WTC11 (cell line): ENCODE results near the gene CYP1A2. TPM values are rescaled to one million over a fixed set of nuclear protein-coding genes. Genes with fewer than 3 reads are reported as not detected.

ENCODE experiments used
- ATAC-seq: fragments of 200-7000 bp; cut with Tn5 transposase; 2 replicates; pipeline ENCODE4 v1.10.0; 2021; ENCODE audit warnings: mild to moderate bottlenecking, moderate library complexity
- CTCF ChIA-PET: fragments of 300-600 bp; sonication (Branson Sonifier 250); formaldehyde crosslinking; loops from one replicate; lab custom pipeline; 2021; ENCODE audit warnings: antibody characterized with exemption; lab: Charles Lee
- POLR2A ChIA-PET: fragments of 350-600 bp; sonication (Branson Sonifier 250); formaldehyde crosslinking; loops from one replicate; lab custom pipeline; 2021; ENCODE audit warnings: antibody characterized with exemption; lab: Charles Lee
- DNase-seq: peaks from one replicate; pipeline ENCODE4 v3.0.0; 2021; ENCODE audit warnings: low spot score
- H3K27ac Mint-ChIP-seq: 2 replicates; pipeline ENCODE4 v1.8.0; 2021; ENCODE audit warnings: mixed read lengths
- H3K27me3 Mint-ChIP-seq: 2 replicates; pipeline ENCODE4 v1.8.0; 2021; ENCODE audit warnings: low read depth, mild to moderate bottlenecking, moderate library complexity, mixed read lengths
- H3K36me3 Mint-ChIP-seq: 2 replicates; pipeline ENCODE4 v1.8.0; 2021; ENCODE audit warnings: mixed read lengths
- H3K4me1 Mint-ChIP-seq: 2 replicates; pipeline ENCODE4 v1.8.0; 2022; ENCODE audit warnings: mixed read lengths
- H3K4me3 Mint-ChIP-seq: 2 replicates; pipeline ENCODE4 v1.8.0; 2021; ENCODE audit warnings: mild to moderate bottlenecking, moderate library complexity, mixed read lengths
- H3K9me3 Mint-ChIP-seq: 2 replicates; pipeline ENCODE4 v1.8.0; 2021; ENCODE audit warnings: mixed read lengths
- CDX4 ChIP-seq: fragments of 250-450 bp; sonication (Bioruptor Pico); IDR thresholded peaks from 2 replicates; pipeline ENCODE4 v1.9.0; 2021; ENCODE audit warnings: moderate library complexity, mild to moderate bottlenecking, inconsistent platforms, borderline replicate concordance
- CREM ChIP-seq: sonication (generic); formaldehyde crosslinking; IDR thresholded peaks from 2 replicates; pipeline ENCODE4 v1.8.1; 2022; ENCODE audit warnings: mild to moderate bottlenecking, missing genetic modification reagents, moderate library complexity
- CTCF ChIP-seq: fragments of 200-600 bp; IDR thresholded peaks from 2 replicates; pipeline ENCODE4 v1.8.0; 2022; ENCODE audit warnings: antibody characterized with exemption
- ELF4 ChIP-seq: sonication (generic); formaldehyde crosslinking; IDR thresholded peaks from 2 replicates; pipeline ENCODE4 v1.8.1; 2022; ENCODE audit warnings: low read depth, mild to moderate bottlenecking, moderate library complexity, missing genetic modification reagents
- EMX1 ChIP-seq: fragments of 250-450 bp; sonication (Bioruptor Pico); IDR thresholded peaks from 2 replicates; pipeline ENCODE4 v1.8.0; 2021; ENCODE audit warnings: mild to moderate bottlenecking
- ERG ChIP-seq: fragments of 250-450 bp; sonication (Bioruptor Pico); IDR thresholded peaks from 2 replicates; pipeline ENCODE4 v1.8.0; 2021; ENCODE audit warnings: mild to moderate bottlenecking
- ESRRA ChIP-seq: sonication (generic); formaldehyde crosslinking; IDR thresholded peaks from 2 replicates; pipeline ENCODE4 v1.8.1; 2022; ENCODE audit warnings: mild to moderate bottlenecking, missing genetic modification reagents, borderline replicate concordance
- FOXK1 ChIP-seq: sonication (generic); formaldehyde crosslinking; IDR thresholded peaks from 2 replicates; pipeline ENCODE4 v1.8.0; 2022; ENCODE audit warnings: mild to moderate bottlenecking, moderate library complexity, missing genetic modification reagents
- HMGA2 ChIP-seq: fragments of 250-450 bp; sonication (Bioruptor Pico); IDR thresholded peaks from 2 replicates; pipeline ENCODE4 v1.4.0; 2021; ENCODE audit warnings: mild to moderate bottlenecking, moderate library complexity
- JAZF1 ChIP-seq: fragments of 250-450 bp; sonication (Bioruptor Pico); IDR thresholded peaks from 2 replicates; pipeline ENCODE4 v1.9.0; 2021; ENCODE audit warnings: moderate library complexity, mild to moderate bottlenecking, inconsistent platforms
- JUN ChIP-seq: sonication (generic); formaldehyde crosslinking; IDR thresholded peaks from 2 replicates; pipeline ENCODE4 v1.8.0; 2023; ENCODE audit warnings: mild to moderate bottlenecking, missing genetic modification reagents
- MYBL2 ChIP-seq: sonication (generic); formaldehyde crosslinking; IDR thresholded peaks from 2 replicates; pipeline ENCODE4 v1.8.1; 2023; ENCODE audit warnings: mild to moderate bottlenecking, moderate library complexity, missing genetic modification reagents
- NR1H2 ChIP-seq: sonication (generic); formaldehyde crosslinking; IDR thresholded peaks from 2 replicates; pipeline ENCODE4 v1.9.0; 2021; ENCODE audit warnings: mild to moderate bottlenecking, moderate library complexity, missing genetic modification reagents
- NR2C2 ChIP-seq: sonication (generic); formaldehyde crosslinking; IDR thresholded peaks from 2 replicates; pipeline ENCODE4 v1.8.0; 2022; ENCODE audit warnings: mild to moderate bottlenecking, missing genetic modification reagents
- PRDM15 ChIP-seq: sonication (generic); formaldehyde crosslinking; IDR thresholded peaks from 2 replicates; pipeline ENCODE4 v1.8.0; 2022; ENCODE audit warnings: missing genetic modification reagents
- PRRX2 ChIP-seq: fragments of 250-450 bp; sonication (Bioruptor Pico); IDR thresholded peaks from 2 replicates; pipeline ENCODE4 v1.8.0; 2021; ENCODE audit warnings: mild to moderate bottlenecking
- SMAD4 ChIP-seq: sonication (generic); formaldehyde crosslinking; IDR thresholded peaks from 2 replicates; pipeline ENCODE4 v1.8.0; 2022; ENCODE audit warnings: mild to moderate bottlenecking, missing genetic modification reagents
- TCF7 ChIP-seq: sonication (generic); formaldehyde crosslinking; IDR thresholded peaks from 2 replicates; pipeline ENCODE4 v1.8.0; 2022; ENCODE audit warnings: mild to moderate bottlenecking, low read depth, missing genetic modification reagents, moderate library complexity
- TEAD1 ChIP-seq: sonication (generic); formaldehyde crosslinking; IDR thresholded peaks from 2 replicates; pipeline ENCODE4 v1.8.0; 2022; ENCODE audit warnings: mild to moderate bottlenecking, missing genetic modification reagents
- ZNF219 ChIP-seq: sonication (generic); formaldehyde crosslinking; IDR thresholded peaks from 2 replicates; pipeline ENCODE4 v1.8.0; 2023; ENCODE audit warnings: missing genetic modification reagents, mild to moderate bottlenecking, borderline replicate concordance
- total RNA-seq: library from RNA; stranded (reverse); gene quantifications from 3 replicates; pipeline ENCODE4 v1.2.3, GENCODE V29; 2021
- TF ChIP-seq, protein P1 (sequence below): sonication (generic); formaldehyde crosslinking; IDR thresholded peaks from 2 replicates; pipeline ENCODE4 v1.8.1; 2023; ENCODE audit warnings: mild to moderate bottlenecking, missing genetic modification reagents
- TF ChIP-seq, protein P2 (sequence below): sonication (generic); formaldehyde crosslinking; IDR thresholded peaks from 2 replicates; pipeline ENCODE4 v1.8.0; 2022; ENCODE audit warnings: mild to moderate bottlenecking, missing genetic modification reagents
- TF ChIP-seq, protein P3 (sequence below): sonication (generic); formaldehyde crosslinking; IDR thresholded peaks from 2 replicates; pipeline ENCODE4 v1.8.0; 2023; ENCODE audit warnings: mild to moderate bottlenecking, missing genetic modification reagents

CYP1A2 gene
- total RNA-seq, 1 experiment from 2014 or later, result not detected

- TF ChIP-seq PRRX2 (no peak), ELF4 (no peak), CDX4 (CRISPR knock-in tag) (no peak), HMGA2 (CRISPR knock-in tag) (no peak), EMX1 (CRISPR knock-in tag) (no peak), NR1H2 (CRISPR knock-in tag) (no peak), FOXK1 (CRISPR knock-in tag) (no peak), ESRRA (CRISPR knock-in tag) (no peak), SMAD4 (CRISPR knock-in tag) (no peak), TCF7 (CRISPR knock-in tag) (no peak), CTCF (no peak), ZNF219 (no peak)
- TF ChIP-seq, protein P1, sequence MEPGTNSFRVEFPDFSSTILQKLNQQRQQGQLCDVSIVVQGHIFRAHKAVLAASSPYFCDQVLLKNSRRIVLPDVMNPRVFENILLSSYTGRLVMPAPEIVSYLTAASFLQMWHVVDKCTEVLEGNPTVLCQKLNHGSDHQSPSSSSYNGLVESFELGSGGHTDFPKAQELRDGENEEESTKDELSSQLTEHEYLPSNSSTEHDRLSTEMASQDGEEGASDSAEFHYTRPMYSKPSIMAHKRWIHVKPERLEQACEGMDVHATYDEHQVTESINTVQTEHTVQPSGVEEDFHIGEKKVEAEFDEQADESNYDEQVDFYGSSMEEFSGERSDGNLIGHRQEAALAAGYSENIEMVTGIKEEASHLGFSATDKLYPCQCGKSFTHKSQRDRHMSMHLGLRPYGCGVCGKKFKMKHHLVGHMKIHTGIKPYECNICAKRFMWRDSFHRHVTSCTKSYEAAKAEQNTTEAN (CRISPR knock-in tag), result no peak
- TF ChIP-seq, protein P2, sequence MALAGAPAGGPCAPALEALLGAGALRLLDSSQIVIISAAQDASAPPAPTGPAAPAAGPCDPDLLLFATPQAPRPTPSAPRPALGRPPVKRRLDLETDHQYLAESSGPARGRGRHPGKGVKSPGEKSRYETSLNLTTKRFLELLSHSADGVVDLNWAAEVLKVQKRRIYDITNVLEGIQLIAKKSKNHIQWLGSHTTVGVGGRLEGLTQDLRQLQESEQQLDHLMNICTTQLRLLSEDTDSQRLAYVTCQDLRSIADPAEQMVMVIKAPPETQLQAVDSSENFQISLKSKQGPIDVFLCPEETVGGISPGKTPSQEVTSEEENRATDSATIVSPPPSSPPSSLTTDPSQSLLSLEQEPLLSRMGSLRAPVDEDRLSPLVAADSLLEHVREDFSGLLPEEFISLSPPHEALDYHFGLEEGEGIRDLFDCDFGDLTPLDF, result no peak
- TF ChIP-seq, all 79 proteins: peak for 0
- no peak for DNase-seq
- ChIA-PET CTCF (interaction anchor here (1.8 to 14.8 kb wide), 3 partner anchors 10 to 158 kb away, joined by 10 to 360 read pairs (median 44); no protein-coding TSS in a partner anchor), POLR2A (no interaction called here)
- no peak for ATAC-seq
- H3K9me3 Mint-ChIP-seq, result no peaks in the 10 kb centered on the region
- peaks cover 44% of the 10 kb centered on the region for H3K4me1 Mint-ChIP-seq
- no peaks in the 10 kb centered on the region; the same call in 1 of the 2 replicates for H3K27me3 Mint-ChIP-seq
- H3K27ac Mint-ChIP-seq, result no peak overlapping the region
- peak overlapping the region; percentile 10; the same call in 1 of the 2 replicates for H3K4me3 Mint-ChIP-seq
- no peaks in the 10 kb centered on the region for H3K36me3 Mint-ChIP-seq
Measured at GRCh38 chr15:74789171-74789631, 40.6 kb downstream of the CYP1A2 start.

DNA sequence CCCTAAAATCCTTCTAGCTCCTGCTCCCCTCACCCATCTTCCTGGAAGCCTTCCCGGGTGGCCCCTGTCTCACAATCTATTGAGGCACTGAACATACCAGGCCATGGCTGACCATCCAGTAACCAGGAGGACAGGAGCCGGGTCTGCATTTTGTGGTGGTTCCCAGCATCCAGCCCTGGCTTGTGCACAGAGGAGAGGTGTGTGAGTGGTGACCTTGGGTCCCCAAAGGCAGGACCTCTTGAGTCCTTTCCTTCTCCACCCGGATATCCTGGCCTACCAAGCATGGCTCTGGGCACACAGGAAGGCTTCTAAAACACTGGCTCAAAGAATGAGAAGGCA, 41.1 kb downstream of the CYP1A2 start:
- DNase-seq (no peak), ATAC-seq (no peak)
- ChIA-PET POLR2A (no interaction called here), CTCF (interaction anchor here (1.0 to 14.8 kb wide), 2 partner anchors 9 to 16 kb away, joined by 3 to 360 read pairs; no protein-coding TSS in a partner anchor)
- Mint-ChIP-seq H3K9me3 (no peaks in the 10 kb centered on the region), H3K27ac (no peak overlapping the region), H3K27me3 (no peaks in the 10 kb centered on the region; the same call in 1 of the 2 replicates), H3K36me3 (no peaks in the 10 kb centered on the region), H3K4me3 (no peak overlapping the region), H3K4me1 (peaks cover 44% of the 10 kb centered on the region)
- TF ChIP-seq NR2C2, result no peak
- TF ChIP-seq, protein P3, sequence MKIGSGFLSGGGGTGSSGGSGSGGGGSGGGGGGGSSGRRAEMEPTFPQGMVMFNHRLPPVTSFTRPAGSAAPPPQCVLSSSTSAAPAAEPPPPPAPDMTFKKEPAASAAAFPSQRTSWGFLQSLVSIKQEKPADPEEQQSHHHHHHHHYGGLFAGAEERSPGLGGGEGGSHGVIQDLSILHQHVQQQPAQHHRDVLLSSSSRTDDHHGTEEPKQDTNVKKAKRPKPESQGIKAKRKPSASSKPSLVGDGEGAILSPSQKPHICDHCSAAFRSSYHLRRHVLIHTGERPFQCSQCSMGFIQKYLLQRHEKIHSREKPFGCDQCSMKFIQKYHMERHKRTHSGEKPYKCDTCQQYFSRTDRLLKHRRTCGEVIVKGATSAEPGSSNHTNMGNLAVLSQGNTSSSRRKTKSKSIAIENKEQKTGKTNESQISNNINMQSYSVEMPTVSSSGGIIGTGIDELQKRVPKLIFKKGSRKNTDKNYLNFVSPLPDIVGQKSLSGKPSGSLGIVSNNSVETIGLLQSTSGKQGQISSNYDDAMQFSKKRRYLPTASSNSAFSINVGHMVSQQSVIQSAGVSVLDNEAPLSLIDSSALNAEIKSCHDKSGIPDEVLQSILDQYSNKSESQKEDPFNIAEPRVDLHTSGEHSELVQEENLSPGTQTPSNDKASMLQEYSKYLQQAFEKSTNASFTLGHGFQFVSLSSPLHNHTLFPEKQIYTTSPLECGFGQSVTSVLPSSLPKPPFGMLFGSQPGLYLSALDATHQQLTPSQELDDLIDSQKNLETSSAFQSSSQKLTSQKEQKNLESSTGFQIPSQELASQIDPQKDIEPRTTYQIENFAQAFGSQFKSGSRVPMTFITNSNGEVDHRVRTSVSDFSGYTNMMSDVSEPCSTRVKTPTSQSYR (CRISPR knock-in tag), result no peak
- no peak for TF ChIP-seq JUN (CRISPR knock-in tag)
- TF ChIP-seq PRDM15 (CRISPR knock-in tag), result no peak
- no peak for TF ChIP-seq CREM (CRISPR knock-in tag)
- TF ChIP-seq JAZF1, result no peak
- no peak for TF ChIP-seq MYBL2 (CRISPR knock-in tag)
- TF ChIP-seq ZNF219, result no peak
- TF ChIP-seq TEAD1 (CRISPR knock-in tag), result no peak
- TF ChIP-seq ERG (CRISPR knock-in tag), result no peak
